PFSK-1 (cell line): ENCODE measurements around the gene SLC38A6.

Source experiments
- POLR2AphosphoS5 ChIP-seq: IDR thresholded peaks from 2 replicates; pipeline ENCODE4 v1.6.1; 2012; ENCODE audit warnings: low read depth, mild to moderate bottlenecking, control low read depth, low read length, moderate library complexity
- REST ChIP-seq, 2 experiments: IDR thresholded peaks; 2 replicates each; pipeline versions ENCODE4 v1.6.1 to v1.8.0; 2011 to 2012; ENCODE audit warnings: low read depth in 2 of 2, low read length in 2 of 2, control low read depth in 1 of 2, inconsistent platforms in 1 of 2, mild to moderate bottlenecking in 1 of 2, moderate library complexity in 1 of 2; ENCODE audit not compliant: insufficient read depth in 1 of 2
- TAF1 ChIP-seq: IDR thresholded peaks from 2 replicates; pipeline ENCODE4 v1.6.1; 2012; ENCODE audit warnings: low read length, control low read depth, borderline replicate concordance; ENCODE audit not compliant: insufficient read depth

GRCh38 chr14:61043506-61043905, 62.5 kb downstream of the SLC38A6 start:
- TF ChIP-seq POLR2AphosphoS5 = no peak
- TF ChIP-seq TAF1 = no peak
- TF ChIP-seq REST (IDR thresholded peaks at IDR 0.05; ENCODE audit: insufficient read depth in 1 of 2, low read depth in 2 of 2, low read length in 2 of 2) = no peak
